ENCODE results near the gene NOS3.

NOS3 gene

GRCh38 chr7:151000897-151001495 lies 10.2 kb downstream of the NOS3 start:
- H3K27ac ChIP-seq, result no peak overlapping the region
- TF ChIP-seq, protein P1, sequence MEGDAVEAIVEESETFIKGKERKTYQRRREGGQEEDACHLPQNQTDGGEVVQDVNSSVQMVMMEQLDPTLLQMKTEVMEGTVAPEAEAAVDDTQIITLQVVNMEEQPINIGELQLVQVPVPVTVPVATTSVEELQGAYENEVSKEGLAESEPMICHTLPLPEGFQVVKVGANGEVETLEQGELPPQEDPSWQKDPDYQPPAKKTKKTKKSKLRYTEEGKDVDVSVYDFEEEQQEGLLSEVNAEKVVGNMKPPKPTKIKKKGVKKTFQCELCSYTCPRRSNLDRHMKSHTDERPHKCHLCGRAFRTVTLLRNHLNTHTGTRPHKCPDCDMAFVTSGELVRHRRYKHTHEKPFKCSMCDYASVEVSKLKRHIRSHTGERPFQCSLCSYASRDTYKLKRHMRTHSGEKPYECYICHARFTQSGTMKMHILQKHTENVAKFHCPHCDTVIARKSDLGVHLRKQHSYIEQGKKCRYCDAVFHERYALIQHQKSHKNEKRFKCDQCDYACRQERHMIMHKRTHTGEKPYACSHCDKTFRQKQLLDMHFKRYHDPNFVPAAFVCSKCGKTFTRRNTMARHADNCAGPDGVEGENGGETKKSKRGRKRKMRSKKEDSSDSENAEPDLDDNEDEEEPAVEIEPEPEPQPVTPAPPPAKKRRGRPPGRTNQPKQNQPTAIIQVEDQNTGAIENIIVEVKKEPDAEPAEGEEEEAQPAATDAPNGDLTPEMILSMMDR (conservative IDR thresholded peaks at IDR 0.05), result no peak

GRCh38 chr7:151001546-151001945 lies 10.7 kb downstream of the NOS3 start:
- peak overlapping the region; percentile 28 for H3K27ac ChIP-seq
- TF ChIP-seq, protein P1 (conservative IDR thresholded peaks at IDR 0.05), result no peak

DNA sequence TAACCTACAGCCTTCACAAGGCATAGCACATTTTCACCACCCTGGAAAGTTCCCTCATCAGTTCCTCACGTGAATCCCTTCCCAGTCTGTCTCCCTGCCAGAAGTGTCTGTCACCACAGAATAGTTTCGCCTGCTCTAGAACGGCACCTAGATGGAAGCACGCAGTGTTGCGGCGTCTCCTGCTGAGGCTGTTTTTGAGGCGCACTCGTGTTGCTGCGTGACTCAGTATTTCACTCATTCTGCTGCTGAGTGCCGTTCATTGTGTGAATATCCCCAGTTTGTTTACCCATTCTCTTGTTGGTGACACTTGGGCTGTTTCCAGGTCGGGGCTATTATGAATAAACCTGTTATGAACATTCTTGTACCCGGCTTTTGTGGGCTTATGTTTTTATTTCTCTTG lies 12.8 kb downstream of the NOS3 start:
- TF ChIP-seq, protein P1 (conservative IDR thresholded peaks at IDR 0.05), result no peak
- H3K27ac ChIP-seq, result no peak overlapping the region

DNA sequence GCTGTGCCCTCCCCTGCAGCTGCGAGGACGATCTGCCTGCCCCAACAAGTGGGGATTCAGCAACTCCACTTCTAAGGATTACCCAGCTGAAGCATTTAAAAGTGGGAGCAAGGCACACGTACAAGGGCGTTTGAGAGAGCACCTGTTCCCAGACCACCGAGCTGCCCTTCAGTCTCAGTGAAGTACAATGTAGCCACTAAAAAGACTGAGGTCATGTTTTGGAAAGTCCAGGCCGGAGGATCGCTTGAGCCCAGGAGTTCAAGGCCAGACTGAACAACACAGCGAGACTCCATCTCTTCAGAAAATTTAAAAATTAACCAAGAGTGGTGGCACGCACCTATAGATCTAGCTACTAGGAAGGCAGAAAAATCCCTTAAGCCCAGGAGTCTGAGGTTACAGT lies 14.7 kb downstream of the NOS3 start:
- TF ChIP-seq, protein P1 (conservative IDR thresholded peaks at IDR 0.05), result no peak
- no peak overlapping the region for H3K27ac ChIP-seq

DNA sequence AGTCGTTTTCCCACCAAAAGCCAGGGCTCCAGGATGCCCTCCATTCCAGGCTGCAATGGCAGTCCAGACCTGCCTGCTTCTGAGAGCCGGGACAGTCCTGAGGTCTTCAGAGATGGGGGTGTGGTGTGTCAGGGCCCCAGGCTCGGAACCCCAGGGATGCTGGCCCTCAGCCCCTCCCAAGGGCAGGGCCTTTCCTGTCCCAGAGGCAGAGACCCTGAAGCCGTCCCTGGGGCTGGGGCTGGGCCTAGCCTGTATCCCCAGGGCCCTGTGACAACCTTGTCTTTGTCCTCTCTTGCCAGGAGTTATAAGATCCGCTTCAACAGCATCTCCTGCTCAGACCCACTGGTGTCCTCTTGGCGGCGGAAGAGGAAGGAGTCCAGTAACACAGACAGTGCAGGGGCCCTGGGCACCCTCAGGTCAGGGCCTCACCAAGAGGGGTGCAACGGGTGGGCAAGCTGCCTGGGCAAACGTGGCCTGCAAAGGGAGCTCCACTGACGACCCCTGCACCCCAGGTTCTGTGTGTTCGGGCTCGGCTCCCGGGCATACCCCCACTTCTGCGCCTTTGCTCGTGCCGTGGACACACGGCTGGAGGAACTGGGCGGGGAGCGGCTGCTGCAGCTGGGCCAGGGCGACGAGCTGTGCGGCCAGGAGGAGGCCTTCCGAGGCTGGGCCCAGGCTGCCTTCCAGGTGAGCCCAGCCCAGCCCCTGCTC lies 15.9 kb downstream of the NOS3 start:
- TF ChIP-seq, protein P1 (conservative IDR thresholded peaks at IDR 0.05), result no peak
- 0 out of 2 replicates have a peak overlapping the region, but pooled peaks have one; percentile 19 for H3K27ac ChIP-seq

DNA sequence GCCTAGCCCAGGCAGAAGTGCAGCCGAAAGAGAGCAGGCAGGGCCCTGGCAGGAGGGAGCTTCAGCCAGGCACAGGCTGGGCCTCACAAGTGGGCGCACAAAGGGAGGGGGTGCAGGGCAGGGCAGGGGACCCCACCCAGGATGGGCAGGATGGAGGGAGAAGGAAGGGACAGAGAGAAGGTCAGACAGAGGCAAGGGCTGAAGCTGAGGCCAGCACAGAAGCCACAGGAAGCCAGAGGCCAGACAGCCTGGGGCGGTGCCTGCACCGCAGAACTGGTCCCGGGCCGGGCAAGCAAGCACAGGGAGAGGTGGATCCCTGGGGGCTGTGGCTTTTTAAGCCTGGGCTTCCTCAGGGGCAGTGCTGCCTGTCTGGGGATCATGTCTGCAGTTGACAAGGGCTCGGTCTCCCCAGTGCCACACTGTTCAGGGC lies 16.7 kb downstream of the NOS3 start:
- 0 out of 2 replicates have a peak overlapping the region, but pooled peaks have one; percentile 19 for H3K27ac ChIP-seq
- TF ChIP-seq, protein P1 (conservative IDR thresholded peaks at IDR 0.05), result no peak

DNA sequence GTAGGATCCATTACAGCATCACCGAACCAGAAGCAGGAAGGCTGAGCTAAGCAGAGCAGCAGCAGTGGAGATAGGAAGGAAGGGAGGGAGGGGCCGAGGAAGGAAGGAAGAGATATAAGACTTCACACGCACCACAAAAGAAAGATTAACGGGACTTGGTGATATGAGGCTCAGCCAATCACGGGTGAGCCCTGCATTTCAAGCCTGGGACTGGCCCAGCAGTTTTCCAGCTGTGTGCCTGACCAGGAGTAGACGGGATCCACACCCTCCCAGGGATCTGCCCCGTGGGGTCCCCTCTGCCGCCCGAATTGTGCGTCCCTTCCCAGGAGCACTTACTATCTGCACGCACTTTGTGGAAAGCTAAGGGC lies 17.3 kb downstream of the NOS3 start:
- TF ChIP-seq, protein P1 (conservative IDR thresholded peaks at IDR 0.05), result no peak
- 0 out of 2 replicates have a peak overlapping the region, but pooled peaks have one; percentile 19 for H3K27ac ChIP-seq

Data from VCaP (cell line).